Prostate gland (tissue), 2 donors: ENCODE results near the gene GSG1.

Source experiments
- POLR2A ChIP-seq: fragments of 450-650 bp; IDR thresholded peaks from one replicate; pipeline ENCODE4 v1.6.1; 2016; ENCODE audit warnings: antibody characterized with exemption, mild to moderate bottlenecking
- TF ChIP-seq, protein P1 (sequence below), 4 experiments: fragments of 200-600 bp in 2 of 4; fragments of 450-650 bp in 2 of 4; sonication (generic) in 2 of 4; IDR thresholded peaks; 1 replicate in 3 of 4; 2 replicates in 1 of 4; pipeline ENCODE4 v1.5.1; 2016 to 2019; ENCODE audit warnings: antibody characterized with exemption in 4 of 4, mild to moderate bottlenecking in 2 of 4, moderate library complexity in 2 of 4

DNA sequence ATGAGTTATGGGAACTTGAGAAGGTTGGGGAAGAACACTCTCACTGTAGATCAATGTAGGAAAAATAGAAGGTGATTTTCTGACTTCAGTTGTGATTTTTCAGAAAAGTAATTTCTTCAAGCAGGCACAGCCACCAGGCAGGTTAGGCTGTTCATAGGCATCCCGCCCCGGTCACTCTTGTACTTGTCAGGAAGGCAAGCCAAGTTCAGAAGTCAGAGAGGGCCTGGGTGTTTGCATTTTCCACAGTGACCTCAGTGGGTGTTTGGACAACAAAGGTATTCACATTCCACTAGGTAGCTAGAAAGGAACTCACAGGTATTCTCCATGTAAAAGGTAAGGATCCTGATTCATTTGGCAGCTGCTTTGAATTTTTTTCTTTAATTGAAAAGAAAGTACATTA, 62.2 kb downstream of the GSG1 start:
- TF ChIP-seq POLR2A, result no peak
- TF ChIP-seq, protein P1, sequence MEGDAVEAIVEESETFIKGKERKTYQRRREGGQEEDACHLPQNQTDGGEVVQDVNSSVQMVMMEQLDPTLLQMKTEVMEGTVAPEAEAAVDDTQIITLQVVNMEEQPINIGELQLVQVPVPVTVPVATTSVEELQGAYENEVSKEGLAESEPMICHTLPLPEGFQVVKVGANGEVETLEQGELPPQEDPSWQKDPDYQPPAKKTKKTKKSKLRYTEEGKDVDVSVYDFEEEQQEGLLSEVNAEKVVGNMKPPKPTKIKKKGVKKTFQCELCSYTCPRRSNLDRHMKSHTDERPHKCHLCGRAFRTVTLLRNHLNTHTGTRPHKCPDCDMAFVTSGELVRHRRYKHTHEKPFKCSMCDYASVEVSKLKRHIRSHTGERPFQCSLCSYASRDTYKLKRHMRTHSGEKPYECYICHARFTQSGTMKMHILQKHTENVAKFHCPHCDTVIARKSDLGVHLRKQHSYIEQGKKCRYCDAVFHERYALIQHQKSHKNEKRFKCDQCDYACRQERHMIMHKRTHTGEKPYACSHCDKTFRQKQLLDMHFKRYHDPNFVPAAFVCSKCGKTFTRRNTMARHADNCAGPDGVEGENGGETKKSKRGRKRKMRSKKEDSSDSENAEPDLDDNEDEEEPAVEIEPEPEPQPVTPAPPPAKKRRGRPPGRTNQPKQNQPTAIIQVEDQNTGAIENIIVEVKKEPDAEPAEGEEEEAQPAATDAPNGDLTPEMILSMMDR (IDR thresholded peaks at IDR 0.05), result no peak
